GM12878 (cell line): ENCODE results near the gene SLC16A10. TPM values are rescaled to one million over a fixed set of nuclear protein-coding genes. Genes with fewer than 3 reads are reported as not detected.

ENCODE experiments used
- ATAC-seq: fragments of 200-7000 bp; cut with Tn5 transposase; 3 replicates; pipeline ENCODE4 v1.9.1; 2020; ENCODE audit warnings: mild to moderate bottlenecking, moderate library complexity
- BruUV-seq: library from RNA; stranded (reverse); fragments of 400-500 nt; replicated peaks from 2 replicates; lab custom pipeline; 2021; lab: Mats Ljungman, UMichigan
- CTCF ChIA-PET: fragments of 300-600 bp; sonication (Branson Sonifier 250); formaldehyde crosslinking; extraction: SDS; loops from one replicate; lab custom pipeline; 2021; ENCODE audit warnings: inconsistent platforms; lab: Yijun Ruan, JAX
- POLR2A ChIA-PET: fragments of 350-600 bp; formaldehyde crosslinking; extraction: SDS; loops from one replicate; lab custom pipeline; 2021; ENCODE audit warnings: inconsistent platforms; lab: Charles Lee
- RAD21 ChIA-PET: fragments of 300-600 bp; sonication (Branson Sonifier 250); formaldehyde crosslinking; loops from one replicate; lab custom pipeline; 2023; ENCODE audit warnings: antibody characterized with exemption; ENCODE audit not compliant: unreplicated experiment; lab: Charles Lee
- SMC1A ChIA-PET: fragments of 300-600 bp; sonication (Branson Sonifier 250); formaldehyde crosslinking; loops from one replicate; lab custom pipeline; 2023; ENCODE audit not compliant: unreplicated experiment, uncharacterized antibody; lab: Charles Lee
- DNase-seq: peaks from one replicate; pipeline ENCODE4 v3.0.0-alpha.2; 2011; ENCODE audit warnings: low read depth, low spot score
- FAIRE-seq: peaks from 3 replicates; lab custom pipeline; 2011; peaks lifted over from hg19 to GRCh38; lab: Jason Lieb, UNC
- H2AFZ ChIP-seq: 2 replicates; pipeline ENCODE4 v1.6.0; 2011; ENCODE audit warnings: low read depth, low read length, control low read depth; ENCODE audit not compliant: control insufficient read depth
- H3K27ac ChIP-seq: 2 replicates; pipeline ENCODE4 v1.5.1; 2011; ENCODE audit warnings: control low read depth; ENCODE audit not compliant: control insufficient read depth, insufficient read depth
- H3K27me3 ChIP-seq, 2 experiments: replicated peaks in 1 of 2; 2 replicates each; pipeline versions ENCODE4 v1.6.0 to v1.6.1; 2011; ENCODE audit warnings: low read length in 1 of 2; ENCODE audit not compliant: control insufficient read depth in 2 of 2, insufficient read depth in 2 of 2
- H3K36me3 ChIP-seq, 2 experiments: 2 replicates each; pipeline ENCODE4 v1.5.1; 2011; ENCODE audit warnings: low read length in 1 of 2; ENCODE audit not compliant: control insufficient read depth in 2 of 2, insufficient read depth in 2 of 2
- H3K4me1 ChIP-seq: 2 replicates; pipeline ENCODE4 v1.6.1; 2011; ENCODE audit warnings: mild to moderate bottlenecking, low read length, moderate library complexity, mixed read lengths; ENCODE audit not compliant: control insufficient read depth, insufficient read depth
- H3K4me2 ChIP-seq: 2 replicates; pipeline ENCODE4 v1.6.0; 2011; ENCODE audit warnings: control low read depth; ENCODE audit not compliant: control insufficient read depth, insufficient read depth
- H3K4me3 ChIP-seq: fragments of 200-600 bp; sonication (generic); 2 replicates; pipeline ENCODE4 v1.5.1; 2016
- H3K79me2 ChIP-seq: 2 replicates; pipeline ENCODE4 v1.6.0; 2011; ENCODE audit warnings: low read length; ENCODE audit not compliant: control insufficient read depth, insufficient read depth
- H3K9ac ChIP-seq: 2 replicates; pipeline ENCODE4 v1.8.0; 2011; ENCODE audit warnings: low read length, control low read depth, mixed read lengths; ENCODE audit not compliant: control insufficient read depth, insufficient read depth
- H3K9me3 ChIP-seq: replicated peaks from 3 replicates; pipeline ENCODE4 v1.5.1; 2011; ENCODE audit warnings: mild to moderate bottlenecking, low read length; ENCODE audit not compliant: control insufficient read depth, insufficient read depth
- H4K20me1 ChIP-seq: 2 replicates; pipeline ENCODE4 v1.6.0; 2011; ENCODE audit not compliant: control insufficient read depth, insufficient read depth
- BCL3 ChIP-seq: IDR thresholded peaks from 2 replicates; pipeline ENCODE4 v1.6.1; 2011; ENCODE audit warnings: borderline replicate concordance, low read depth, mild to moderate bottlenecking, moderate library complexity, low read length; ENCODE audit not compliant: insufficient read depth, poor library complexity, severe bottlenecking
- MYB ChIP-seq: fragments of 150-350 bp; IDR thresholded peaks from 2 replicates; pipeline ENCODE4 v1.6.1; 2014; ENCODE audit warnings: mild to moderate bottlenecking, low read depth, low read length, borderline replicate concordance
- NR2C1 ChIP-seq: fragments of 450-650 bp; IDR thresholded peaks from 2 replicates; pipeline ENCODE4 v1.6.1; 2017; ENCODE audit warnings: antibody characterized with exemption, mild to moderate bottlenecking, moderate library complexity
- PAX5 ChIP-seq: IDR thresholded peaks from 2 replicates; pipeline ENCODE4 v1.6.1; 2011; ENCODE audit warnings: low read depth, low read length, borderline replicate concordance
- RUNX3 ChIP-seq: IDR thresholded peaks from 2 replicates; pipeline ENCODE4 v1.6.1; 2012; ENCODE audit warnings: low read length, inconsistent platforms
- TAF1 ChIP-seq: IDR thresholded peaks from 2 replicates; pipeline ENCODE4 v1.6.1; 2011; ENCODE audit warnings: mild to moderate bottlenecking, low read depth, low read length, borderline replicate concordance
- WGBS: methylation state at CpG from one replicate; pipeline ENCODE4 v1.1.6; 2016; ENCODE audit warnings: low lambda C conversion rate; ENCODE audit not compliant: insufficient replicate concordance, insufficient coverage; ENCODE audit errors: missing lambda C conversion rate; 5-methylcytosine and 5-hydroxymethylcytosine counted together
- in situ Hi-C: fragments of 300-500 bp; cut with MboI; formaldehyde crosslinking; loops from 9 replicates; pipeline ENCODE4 v1.14.3; 2018; ENCODE audit warnings: mixed read lengths
- intact Hi-C: fragments of 100-400 bp; cut with micrococcal nuclease; formaldehyde crosslinking; loops from one replicate; pipeline ENCODE4 v1.14.2; 2022; ENCODE audit not compliant: unreplicated experiment
- polyA plus RNA-seq, 11 experiments: library from polyadenylated mRNA; depleted of rRNA in 4 of 11; unstranded in 6 of 11; stranded (reverse) in 5 of 11; fragments of >200 nt; fragmentation: Nextera tagmentation in 4 of 11; fragmentation: Illumina TruSeq in 1 of 11; extraction: Ambion mirVana in 4 of 11; extraction: Trizol in 1 of 11; gene quantifications; 1 replicate in 1 of 11; 2 replicates in 10 of 11; pipeline versions ENCODE4 v1.2.1 to v1.2.3, GENCODE V29; 2011 to 2016; ENCODE audit warnings: inconsistent platforms in 2 of 11, missing spikeins in 2 of 11, low read depth in 1 of 11
- total RNA-seq, 4 experiments: library from RNA; depleted of rRNA in 3 of 4; stranded (reverse); fragments of >200 nt in 3 of 4; fragmentation: Illumina TruSeq in 1 of 4; extraction: Trizol in 1 of 4; gene quantifications; 2 replicates each; pipeline versions ENCODE4 v1.2.1 to v1.2.3, GENCODE V29; 2013 to 2021

Gene SLC16A10
- total and polyA plus RNA-seq, 10 of the 15 experiments (the other 5 are each of a cell fraction or from before 2014, with no cell fraction given) = 2.3 to 19.0 (median 8.0) TPM

- Histone ChIP-seq H3K4me1 (no peaks in the 10 kb centered on the region), H3K79me2 (peaks cover 9% of the 10 kb centered on the region), H3K36me3 (no peaks in the 10 kb centered on the region), H3K4me2 (peak overlapping the region; percentile 84), H3K9ac (peak overlapping the region; percentile 69), H3K27me3 (peaks cover 0 to 6% of the 10 kb centered on the region in 2 experiments; a peak in 2 of 4 replicates)
- FAIRE-seq (peak; percentile 65), ATAC-seq (peak; percentile 49), DNase-seq (no peak)
- ChIA-PET SMC1A (interaction anchor here (0.6 to 0.7 kb wide), 2 partner anchors 45 to 46 kb away, joined by 3 read pairs; no protein-coding TSS in a partner anchor), CTCF (no interaction called here), POLR2A (interaction anchor here (0.7 kb wide), 1 partner anchor 129 kb away, joined by 5 read pairs; no protein-coding TSS in a partner anchor)
- BruUV-seq = no TSS peak
- intact Hi-C loops (no loop called here), in situ Hi-C loops (no loop called here)
- WGBS = 2% methylated on average over 53 of the region's 54 CpGs
- TF ChIP-seq MYB (no peak), NR2C1 (no peak), RUNX3 (peak; percentile 53; the same call in 1 of the 2 replicates), TAF1 (no peak), PAX5 (peak; percentile 65; the same call in 1 of the 2 replicates), BCL3 (peak; percentile 6)
- TF ChIP-seq, all 136 proteins: peak for 3
- peak overlapping the region; percentile 72 for H3K4me3 ChIP-seq
- H3K27ac ChIP-seq = peak overlapping the region; percentile 47
- H4K20me1 ChIP-seq = no peaks in the 10 kb centered on the region
- no peaks in the 10 kb centered on the region for H3K9me3 ChIP-seq
- peak overlapping the region; percentile 89 for H2AFZ ChIP-seq
- RAD21 ChIA-PET = no interaction called here
Observed at GRCh38 chr6:111087871-111088667, 766 bp downstream of the SLC16A10 start.
